Measurements from ENCODE around the gene LSAMP.

Gene LSAMP

GRCh38 chr3:116445311-116445841 is at the start of gene LSAMP:
Gene LSAMP (minus strand): TSS chr3:116445487.
- DNase-seq: no peak

- no peak for DNase-seq
Observed at GRCh38 chr3:116492379-116492778, 47.1 kb upstream of the LSAMP start.

GRCh38 chr3:116483135-116483534 is 37.8 kb upstream of the LSAMP start:
- DNase-seq: no peak

- no peak for DNase-seq
Observed at GRCh38 chr3:116476691-116477090, 31.4 kb upstream of the LSAMP start.

GRCh38 chr3:116474801-116475200 is 29.5 kb upstream of the LSAMP start:
- DNase-seq: no peak

GRCh38 chr3:116474032-116474780 is 28.9 kb upstream of the LSAMP start:
- no peak for DNase-seq

GRCh38 chr3:116473602-116474001 is 28.3 kb upstream of the LSAMP start:
- DNase-seq: no peak

- no peak for DNase-seq
Observed at GRCh38 chr3:116470605-116471197, 25.4 kb upstream of the LSAMP start.

GRCh38 chr3:116469546-116469945 is 24.3 kb upstream of the LSAMP start:
- DNase-seq: no peak

GRCh38 chr3:116464276-116464798 is 19.1 kb upstream of the LSAMP start:
- DNase-seq: no peak

- DNase-seq: no peak
Observed at GRCh38 chr3:116453666-116454346, 8.5 kb upstream of the LSAMP start.

GRCh38 chr3:116449546-116450350 is 4.5 kb upstream of the LSAMP start:
- DNase-seq: no peak

- no peak for DNase-seq
Observed at GRCh38 chr3:116445990-116446389, 703 bp upstream of the LSAMP start.

- no peak for DNase-seq
Observed at GRCh38 chr3:116444819-116445310, 422 bp downstream of the LSAMP start.

- DNase-seq: no peak
Observed at GRCh38 chr3:116444115-116444747, 1.1 kb downstream of the LSAMP start.

GRCh38 chr3:116443191-116443661 is 2.1 kb downstream of the LSAMP start:
- DNase-seq: no peak

- DNase-seq: no peak
Observed at GRCh38 chr3:116442331-116443021, 2.8 kb downstream of the LSAMP start.

- DNase-seq: no peak
Observed at GRCh38 chr3:116441652-116442051, 3.6 kb downstream of the LSAMP start.

GRCh38 chr3:116440196-116440595 is 5.1 kb downstream of the LSAMP start:
- DNase-seq: no peak

- no peak for DNase-seq
Observed at GRCh38 chr3:116433552-116433951, 11.7 kb downstream of the LSAMP start.

- no peak for DNase-seq
Observed at GRCh38 chr3:116432795-116433194, 12.5 kb downstream of the LSAMP start.
